HEK293 (cell line): ENCODE data around the gene CCDC63.

Experiments
- CTCF ChIA-PET: fragments of 350-600 bp; formaldehyde crosslinking; extraction: SDS; loops from one replicate; lab custom pipeline; 2021; ENCODE audit warnings: antibody characterized with exemption; lab: Yijun Ruan, JAX
- POLR2A ChIA-PET: fragments of 300-600 bp; formaldehyde crosslinking; extraction: SDS; loops from one replicate; lab custom pipeline; 2020; ENCODE audit warnings: antibody characterized with exemption, inconsistent platforms; lab: Yijun Ruan, JAX
- H3K27ac ChIP-seq: fragments of 200-500 bp; sonication (Bioruptor generic); 2 replicates; pipeline ENCODE4 v1.5.1; 2014; ENCODE audit warnings: low read depth, low read length, control low read depth, inconsistent platforms; ENCODE audit errors: extremely low read depth
- H3K36me3 ChIP-seq, 2 experiments: fragments of 200-500 bp in 1 of 2; sonication (Bioruptor generic) in 1 of 2; 1 replicate in 1 of 2; 2 replicates in 1 of 2; pipeline ENCODE4 v1.5.1; 2014 to 2017; ENCODE audit warnings: inconsistent platforms in 2 of 2, low read length in 2 of 2; ENCODE audit not compliant: control insufficient read depth in 2 of 2, insufficient read depth in 1 of 2
- H3K4me1 ChIP-seq: fragments of 200-500 bp; sonication (Bioruptor generic); 2 replicates; pipeline ENCODE4 v1.5.1; 2014; ENCODE audit warnings: mild to moderate bottlenecking, low read length, inconsistent platforms; ENCODE audit not compliant: control insufficient read depth, insufficient read depth
- H3K4me3 ChIP-seq: 2 replicates; pipeline ENCODE4 v1.5.1; 2011; ENCODE audit warnings: low read depth, mild to moderate bottlenecking, control low read depth, low read length, moderate library complexity
- H3K9me3 ChIP-seq: fragments of 200-500 bp; sonication (Bioruptor generic); 2 replicates; pipeline ENCODE4 v1.5.1; 2014; ENCODE audit warnings: low read depth, low read length, inconsistent platforms; ENCODE audit not compliant: control insufficient read depth, insufficient read depth
- GLI2 ChIP-seq: fragments of 450-650 bp; formaldehyde crosslinking; IDR thresholded peaks from 2 replicates; pipeline ENCODE4; 2017; ENCODE audit warnings: missing biosample characterization, missing genetic modification characterization, low read depth, borderline replicate concordance
- GLIS2 ChIP-seq: fragments of 450-650 bp; formaldehyde crosslinking; IDR thresholded peaks from 2 replicates; pipeline ENCODE4 v1.5.1; 2016; ENCODE audit warnings: missing biosample characterization, missing genetic modification characterization
- KLF16 ChIP-seq: fragments of 450-650 bp; formaldehyde crosslinking; IDR thresholded peaks from 2 replicates; pipeline ENCODE4 v1.5.1; 2017; ENCODE audit warnings: missing biosample characterization, missing genetic modification characterization
- KLF8 ChIP-seq: fragments of 450-650 bp; formaldehyde crosslinking; IDR thresholded peaks from 2 replicates; pipeline ENCODE4 v1.5.1; 2016; ENCODE audit warnings: missing biosample characterization, missing genetic modification characterization
- MYNN ChIP-seq: fragments of 450-650 bp; formaldehyde crosslinking; IDR thresholded peaks from 2 replicates; pipeline ENCODE4 v1.5.1; 2016; ENCODE audit warnings: missing biosample characterization, missing genetic modification characterization, borderline replicate concordance
- SETDB1 ChIP-seq: IDR thresholded peaks from one replicate; pipeline ENCODE4 v1.6.1; 2017; ENCODE audit warnings: mild to moderate bottlenecking, low read length, moderate library complexity, mixed read lengths; ENCODE audit not compliant: insufficient read length
- SP7 ChIP-seq: fragments of 450-650 bp; formaldehyde crosslinking; IDR thresholded peaks from 2 replicates; pipeline ENCODE4 v1.5.1; 2016; ENCODE audit warnings: missing biosample characterization, missing genetic modification characterization
- YY1 ChIP-seq: fragments of 450-650 bp; formaldehyde crosslinking; IDR thresholded peaks from 2 replicates; pipeline ENCODE4 v1.5.1; 2018; ENCODE audit warnings: missing biosample characterization, missing genetic modification characterization
- YY2 ChIP-seq: fragments of 450-650 bp; formaldehyde crosslinking; IDR thresholded peaks from 2 replicates; pipeline ENCODE4 v1.5.1; 2016; ENCODE audit warnings: missing biosample characterization, missing genetic modification characterization
- ZBTB17 ChIP-seq: fragments of 450-650 bp; formaldehyde crosslinking; IDR thresholded peaks from 2 replicates; pipeline ENCODE4 v1.5.1; 2016; ENCODE audit warnings: missing biosample characterization, missing genetic modification characterization
- ZBTB48 ChIP-seq: fragments of 450-650 bp; formaldehyde crosslinking; IDR thresholded peaks from 2 replicates; pipeline ENCODE4 v1.5.1; 2016; ENCODE audit warnings: missing biosample characterization, missing genetic modification characterization
- ZBTB8A ChIP-seq: fragments of 450-650 bp; formaldehyde crosslinking; IDR thresholded peaks from 2 replicates; pipeline ENCODE4 v1.5.1; 2016; ENCODE audit warnings: missing biosample characterization, missing genetic modification characterization
- ZEB2 ChIP-seq: fragments of 450-650 bp; formaldehyde crosslinking; IDR thresholded peaks from 2 replicates; pipeline ENCODE4 v1.5.1; 2016; ENCODE audit warnings: missing biosample characterization, missing genetic modification characterization
- ZFHX2 ChIP-seq: fragments of 450-650 bp; formaldehyde crosslinking; conservative IDR thresholded peaks from 2 replicates; pipeline ENCODE4 v1.5.1; 2016; ENCODE audit warnings: missing biosample characterization, missing genetic modification characterization
- ZNF146 ChIP-seq: fragments of 450-650 bp; formaldehyde crosslinking; IDR thresholded peaks from 2 replicates; pipeline ENCODE4 v1.5.1; 2016; ENCODE audit warnings: missing biosample characterization, missing genetic modification characterization
- ZNF2 ChIP-seq: fragments of 450-650 bp; formaldehyde crosslinking; IDR thresholded peaks from 2 replicates; pipeline ENCODE4 v1.5.1; 2016; ENCODE audit warnings: missing biosample characterization, missing genetic modification characterization
- ZNF214 ChIP-seq: fragments of 450-650 bp; formaldehyde crosslinking; IDR thresholded peaks from 2 replicates; pipeline ENCODE4 v1.5.1; 2017; ENCODE audit warnings: missing biosample characterization, mild to moderate bottlenecking, missing genetic modification characterization, borderline replicate concordance
- ZNF239 ChIP-seq: fragments of 450-650 bp; formaldehyde crosslinking; IDR thresholded peaks from 2 replicates; pipeline ENCODE4 v1.5.1; 2016; ENCODE audit warnings: missing biosample characterization, missing genetic modification characterization
- ZNF266 ChIP-seq: fragments of 450-650 bp; formaldehyde crosslinking; IDR thresholded peaks from 2 replicates; pipeline ENCODE4 v1.5.1; 2016; ENCODE audit warnings: missing biosample characterization, missing genetic modification characterization, low read depth
- ZNF335 ChIP-seq: fragments of 450-650 bp; formaldehyde crosslinking; conservative IDR thresholded peaks from 2 replicates; pipeline ENCODE4 v1.5.1; 2016; ENCODE audit warnings: missing biosample characterization, missing genetic modification characterization
- ZNF423 ChIP-seq: fragments of 450-650 bp; formaldehyde crosslinking; IDR thresholded peaks from 2 replicates; pipeline ENCODE4 v1.5.1; 2016; ENCODE audit warnings: missing biosample characterization, missing genetic modification characterization
- ZNF501 ChIP-seq: fragments of 450-650 bp; formaldehyde crosslinking; IDR thresholded peaks from 2 replicates; pipeline ENCODE4 v1.5.1; 2016; ENCODE audit warnings: missing biosample characterization, missing genetic modification characterization
- ZNF548 ChIP-seq: fragments of 450-650 bp; formaldehyde crosslinking; IDR thresholded peaks from 2 replicates; pipeline ENCODE4 v1.5.1; 2016; ENCODE audit warnings: missing biosample characterization, missing genetic modification characterization
- ZNF596 ChIP-seq: fragments of 450-650 bp; IDR thresholded peaks from 2 replicates; pipeline ENCODE4 v1.5.0; 2018; ENCODE audit warnings: missing biosample characterization, mild to moderate bottlenecking, missing genetic modification characterization, moderate library complexity
- ZNF600 ChIP-seq: fragments of 450-650 bp; formaldehyde crosslinking; IDR thresholded peaks from 2 replicates; pipeline ENCODE4 v1.5.1; 2016; ENCODE audit warnings: missing biosample characterization, missing genetic modification characterization
- ZNF629 ChIP-seq: fragments of 450-650 bp; formaldehyde crosslinking; IDR thresholded peaks from 2 replicates; pipeline ENCODE4 v1.5.1; 2017; ENCODE audit warnings: missing biosample characterization, missing genetic modification characterization
- ZNF654 ChIP-seq: fragments of 450-650 bp; formaldehyde crosslinking; IDR thresholded peaks from 2 replicates; pipeline ENCODE4 v1.5.1; 2016; ENCODE audit warnings: low read depth, missing biosample characterization, missing genetic modification characterization
- ZNF660 ChIP-seq: fragments of 450-650 bp; IDR thresholded peaks from 2 replicates; pipeline ENCODE4 v1.5.1; 2018; ENCODE audit warnings: missing biosample characterization, mild to moderate bottlenecking, missing genetic modification characterization
- ZNF670 ChIP-seq: fragments of 450-650 bp; formaldehyde crosslinking; IDR thresholded peaks from 2 replicates; pipeline ENCODE4 v1.5.1; 2016; ENCODE audit warnings: missing biosample characterization, missing genetic modification characterization, low read depth
- ZSCAN16 ChIP-seq: fragments of 450-650 bp; formaldehyde crosslinking; IDR thresholded peaks from 2 replicates; pipeline ENCODE4 v1.5.1; 2016; ENCODE audit warnings: missing biosample characterization, missing genetic modification characterization
- ZXDB ChIP-seq: fragments of 450-650 bp; formaldehyde crosslinking; IDR thresholded peaks from 2 replicates; pipeline ENCODE4 v1.5.1; 2016; ENCODE audit warnings: missing biosample characterization, missing genetic modification characterization
- TF ChIP-seq, protein P1 (sequence below): fragments of 450-650 bp; formaldehyde crosslinking; IDR thresholded peaks from 2 replicates; pipeline ENCODE4 v1.5.1; 2016; ENCODE audit warnings: missing biosample characterization, missing genetic modification characterization, borderline replicate concordance
- TF ChIP-seq, protein P2 (sequence below): fragments of 450-650 bp; formaldehyde crosslinking; IDR thresholded peaks from 2 replicates; pipeline ENCODE4 v1.5.1; 2016; ENCODE audit warnings: missing biosample characterization, missing genetic modification characterization
- TF ChIP-seq, protein P3 (sequence below): fragments of 450-650 bp; formaldehyde crosslinking; IDR thresholded peaks from 2 replicates; pipeline ENCODE4; 2016; ENCODE audit warnings: missing biosample characterization, missing genetic modification characterization

Gene CCDC63

DNA sequence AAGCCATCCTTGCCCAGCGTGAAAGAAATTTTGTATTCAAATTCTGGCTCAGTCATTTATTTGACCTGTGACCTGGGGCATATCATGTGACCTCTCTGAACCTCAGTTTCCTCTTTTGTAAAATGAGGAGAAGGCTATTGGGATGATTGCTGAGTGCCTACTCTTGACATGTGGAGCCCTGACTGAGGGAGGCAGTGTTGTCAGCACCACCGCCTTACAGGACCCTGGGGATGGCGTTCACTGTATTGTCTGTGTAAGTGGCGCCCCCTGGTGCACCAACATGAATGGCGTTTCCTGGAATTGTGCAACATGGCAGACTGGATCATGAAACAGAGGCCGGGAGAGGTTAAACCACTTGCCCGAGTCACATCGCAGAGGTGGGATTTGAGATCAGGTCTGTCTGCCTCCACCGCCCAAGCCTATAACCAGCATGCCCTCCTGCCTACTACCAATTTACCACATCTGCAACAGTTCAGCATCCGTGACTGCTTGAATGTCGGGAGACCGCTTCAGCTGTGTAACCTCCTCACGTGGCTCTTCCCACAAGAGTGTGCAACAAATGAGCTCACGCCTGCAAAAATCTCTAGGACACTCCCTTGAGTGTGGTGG is 20.1 kb upstream of the CCDC63 start:
- no peak overlapping the region for H3K27ac ChIP-seq
- ChIA-PET POLR2A (no interaction called here), CTCF (interaction anchor here (0.5 to 2.5 kb wide), 34 partner anchors 12 to 1274 kb away, joined by 3 to 9 read pairs (median 3); partner anchors contain the start of genes ARPC3, CCDC63, FAM216A and TCTN1)
- no peaks in the 10 kb centered on the region for H3K36me3 ChIP-seq
- H3K4me1 ChIP-seq, result no peaks in the 10 kb centered on the region
- no peaks in the 10 kb centered on the region for H3K9me3 ChIP-seq
- H3K4me3 ChIP-seq, result no peak overlapping the region
- TF ChIP-seq KLF8 (tag by site-specific recombination), result 0 out of 2 replicates have a peak, but pooled peaks have one; percentile 8
- no peak for TF ChIP-seq KLF16 (tag by site-specific recombination)
- no peak for TF ChIP-seq GLIS2 (tag by site-specific recombination)
- TF ChIP-seq ZBTB17, result peak; percentile 72
- TF ChIP-seq ZXDB (tag by site-specific recombination), result 0 out of 2 replicates have a peak, but pooled peaks have one; percentile 26
- no peak; the same call in 1 of the 2 replicates for TF ChIP-seq ZNF660 (tag by site-specific recombination)
- TF ChIP-seq, protein P1, sequence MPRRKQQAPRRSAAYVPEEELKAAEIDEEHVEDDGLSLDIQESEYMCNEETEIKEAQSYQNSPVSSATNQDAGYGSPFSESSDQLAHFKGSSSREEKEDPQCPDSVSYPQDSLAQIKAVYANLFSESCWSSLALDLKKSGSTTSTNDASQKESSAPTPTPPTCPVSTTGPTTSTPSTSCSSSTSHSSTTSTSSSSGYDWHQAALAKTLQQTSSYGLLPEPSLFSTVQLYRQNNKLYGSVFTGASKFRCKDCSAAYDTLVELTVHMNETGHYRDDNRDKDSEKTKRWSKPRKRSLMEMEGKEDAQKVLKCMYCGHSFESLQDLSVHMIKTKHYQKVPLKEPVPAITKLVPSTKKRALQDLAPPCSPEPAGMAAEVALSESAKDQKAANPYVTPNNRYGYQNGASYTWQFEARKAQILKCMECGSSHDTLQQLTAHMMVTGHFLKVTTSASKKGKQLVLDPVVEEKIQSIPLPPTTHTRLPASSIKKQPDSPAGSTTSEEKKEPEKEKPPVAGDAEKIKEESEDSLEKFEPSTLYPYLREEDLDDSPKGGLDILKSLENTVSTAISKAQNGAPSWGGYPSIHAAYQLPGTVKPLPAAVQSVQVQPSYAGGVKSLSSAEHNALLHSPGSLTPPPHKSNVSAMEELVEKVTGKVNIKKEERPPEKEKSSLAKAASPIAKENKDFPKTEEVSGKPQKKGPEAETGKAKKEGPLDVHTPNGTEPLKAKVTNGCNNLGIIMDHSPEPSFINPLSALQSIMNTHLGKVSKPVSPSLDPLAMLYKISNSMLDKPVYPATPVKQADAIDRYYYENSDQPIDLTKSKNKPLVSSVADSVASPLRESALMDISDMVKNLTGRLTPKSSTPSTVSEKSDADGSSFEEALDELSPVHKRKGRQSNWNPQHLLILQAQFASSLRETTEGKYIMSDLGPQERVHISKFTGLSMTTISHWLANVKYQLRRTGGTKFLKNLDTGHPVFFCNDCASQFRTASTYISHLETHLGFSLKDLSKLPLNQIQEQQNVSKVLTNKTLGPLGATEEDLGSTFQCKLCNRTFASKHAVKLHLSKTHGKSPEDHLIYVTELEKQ (tag by site-specific recombination), result no peak
- no peak for TF ChIP-seq ZFHX2 (tag by site-specific recombination)
- peak; percentile 71 for TF ChIP-seq ZNF2
- TF ChIP-seq ZNF335 (tag by site-specific recombination), result peak; percentile 43; the same call in 1 of the 2 replicates
- no peak for TF ChIP-seq MYNN
- peak; percentile 76 for TF ChIP-seq YY2 (tag by site-specific recombination)
- TF ChIP-seq ZNF600, result peak; percentile 58; the same call in 1 of the 2 replicates
- no peak for TF ChIP-seq ZNF596 (tag by site-specific recombination)
- no peak for TF ChIP-seq ZNF239 (tag by site-specific recombination)
- TF ChIP-seq, protein P2, sequence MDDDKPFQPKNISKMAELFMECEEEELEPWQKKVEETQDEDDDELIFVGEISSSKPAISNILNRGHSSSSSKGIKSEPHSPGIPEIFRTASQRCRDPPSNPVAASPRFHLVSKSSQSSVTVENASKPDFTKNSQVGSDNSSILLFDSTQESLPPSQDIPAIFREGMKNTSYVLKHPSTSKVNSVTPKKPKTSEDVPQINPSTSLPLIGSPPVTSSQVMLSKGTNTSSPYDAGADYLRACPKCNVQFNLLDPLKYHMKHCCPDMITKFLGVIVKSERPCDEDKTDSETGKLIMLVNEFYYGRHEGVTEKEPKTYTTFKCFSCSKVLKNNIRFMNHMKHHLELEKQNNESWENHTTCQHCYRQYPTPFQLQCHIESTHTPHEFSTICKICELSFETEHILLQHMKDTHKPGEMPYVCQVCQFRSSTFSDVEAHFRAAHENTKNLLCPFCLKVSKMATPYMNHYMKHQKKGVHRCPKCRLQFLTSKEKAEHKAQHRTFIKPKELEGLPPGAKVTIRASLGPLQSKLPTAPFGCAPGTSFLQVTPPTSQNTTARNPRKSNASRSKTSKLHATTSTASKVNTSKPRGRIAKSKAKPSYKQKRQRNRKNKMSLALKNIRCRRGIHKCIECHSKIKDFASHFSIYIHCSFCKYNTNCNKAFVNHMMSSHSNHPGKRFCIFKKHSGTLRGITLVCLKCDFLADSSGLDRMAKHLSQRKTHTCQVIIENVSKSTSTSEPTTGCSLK (tag by site-specific recombination), result no peak
- TF ChIP-seq ZNF548 (tag by site-specific recombination), result no peak
- TF ChIP-seq GLI2 (tag by site-specific recombination), result no peak
- TF ChIP-seq ZNF214, result no peak
- TF ChIP-seq ZNF146 (tag by site-specific recombination), result no peak
- peak; percentile 18; the same call in 1 of the 2 replicates for TF ChIP-seq ZNF629 (tag by site-specific recombination)
- TF ChIP-seq ZNF266 (tag by site-specific recombination), result no peak
- TF ChIP-seq ZBTB8A (tag by site-specific recombination), result no peak
- peak; percentile 76 for TF ChIP-seq YY1 (tag by site-specific recombination)
- TF ChIP-seq ZNF501 (tag by site-specific recombination), result peak; percentile 40; the same call in 1 of the 2 replicates
- no peak for TF ChIP-seq ZSCAN16
- TF ChIP-seq, protein P3, sequence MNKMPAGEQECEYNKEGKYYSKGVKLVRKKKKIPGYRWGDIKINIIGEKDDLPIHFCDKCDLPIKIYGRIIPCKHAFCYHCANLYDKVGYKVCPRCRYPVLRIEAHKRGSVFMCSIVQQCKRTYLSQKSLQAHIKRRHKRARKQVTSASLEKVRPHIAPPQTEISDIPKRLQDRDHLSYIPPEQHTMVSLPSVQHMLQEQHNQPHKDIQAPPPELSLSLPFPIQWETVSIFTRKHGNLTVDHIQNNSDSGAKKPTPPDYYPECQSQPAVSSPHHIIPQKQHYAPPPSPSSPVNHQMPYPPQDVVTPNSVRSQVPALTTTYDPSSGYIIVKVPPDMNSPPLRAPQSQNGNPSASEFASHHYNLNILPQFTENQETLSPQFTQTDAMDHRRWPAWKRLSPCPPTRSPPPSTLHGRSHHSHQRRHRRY (tag by site-specific recombination), result no peak
- TF ChIP-seq SP7, result peak; percentile 42; the same call in 1 of the 2 replicates
- TF ChIP-seq SETDB1, result no peak
- peak; percentile 97 for TF ChIP-seq ZNF654
- TF ChIP-seq ZNF423 (tag by site-specific recombination), result 0 out of 2 replicates have a peak, but pooled peaks have one; percentile 10
- TF ChIP-seq ZNF670, result no peak
- no peak for TF ChIP-seq ZEB2 (tag by site-specific recombination)
- peak; percentile 61; the same call in 1 of the 2 replicates for TF ChIP-seq ZBTB48 (tag by site-specific recombination)
